Measurements from ENCODE around the gene FTSJ3. TPM values are rescaled to one million over a fixed set of nuclear protein-coding genes. Genes with fewer than 3 reads are reported as not detected.

FTSJ3 gene
- total and polyA plus RNA-seq, 10 of the 15 experiments (the other 5 are each of a cell fraction or from before 2014, with no cell fraction given) = 17.2 to 79.2 (median 50.4) TPM

- SMC1A ChIA-PET (ENCODE audit: uncharacterized antibody, unreplicated experiment) = interaction anchor here (1.0 to 1.4 kb wide), 3 partner anchors 19 to 91 kb away, joined by 3 read pairs; no protein-coding TSS in a partner anchor
- Histone ChIP-seq H3K4me2 (ENCODE audit: control insufficient read depth, insufficient read depth) (no peak overlapping the region), H4K20me1 (ENCODE audit: control insufficient read depth, insufficient read depth) (no peaks in the 10 kb centered on the region), H3K27me3 (replicated peaks in 1 of 2; ENCODE audit: control insufficient read depth in 2 of 2, insufficient read depth in 2 of 2, low read length in 1 of 2) (no peaks in the 10 kb centered on the region), H3K4me3 (no peak overlapping the region), H3K36me3 (ENCODE audit: control insufficient read depth in 2 of 2, insufficient read depth in 2 of 2, low read length in 1 of 2) (peaks cover 4 to 10% of the 10 kb centered on the region in 2 experiments), H3K27ac (ENCODE audit: control insufficient read depth, insufficient read depth) (no peak overlapping the region), H3K79me2 (ENCODE audit: control insufficient read depth, insufficient read depth, low read length) (peaks cover 43% of the 10 kb centered on the region), H3K9me3 (replicated peaks; ENCODE audit: control insufficient read depth, insufficient read depth, low read length) (no peaks in the 10 kb centered on the region), H3K9ac (ENCODE audit: control insufficient read depth, insufficient read depth, low read length) (no peak overlapping the region), H3K4me1 (ENCODE audit: control insufficient read depth, insufficient read depth, low read length) (peaks cover 8% of the 10 kb centered on the region; the same call in 1 of the 2 replicates), H2AFZ (ENCODE audit: control insufficient read depth, low read depth, low read length) (no peak overlapping the region)
- DNase-seq (ENCODE audit: low read depth, low spot score) (no peak), FAIRE-seq (no peak), ATAC-seq (no peak)
- in situ Hi-C loops (cut with MboI) = no loop called here
- intact Hi-C loops (cut with micrococcal nuclease; ENCODE audit: unreplicated experiment) = no loop called here
- no TSS peak for BruUV-seq (replicated peaks)
- RAD21 ChIA-PET (ENCODE audit: unreplicated experiment) = interaction anchor here (0.8 kb wide), 1 partner anchor 12 kb away, joined by 3 read pairs; no protein-coding TSS in a partner anchor
- WGBS (ENCODE audit: insufficient coverage, insufficient replicate concordance, low lambda C conversion rate, missing lambda C conversion rate) = 95% methylated on average over 1 of the region's 1 CpG
- POLR2A ChIA-PET = interaction anchor here (0.6 to 5.6 kb wide), 4 partner anchors 10 to 53 kb away, joined by 3 to 49 read pairs (median 4); partner anchors contain the start of genes CCDC47 and DDX42
- CTCF ChIA-PET = interaction anchor here (0.7 to 4.0 kb wide), 2 partner anchors 11 to 80 kb away, joined by 3 to 10 read pairs; no protein-coding TSS in a partner anchor
- TF ChIP-seq IKZF2 (IDR thresholded peaks at IDR 0.05) (no peak), SREBF2 (IDR thresholded peaks at IDR 0.05; ENCODE audit: low read length) (no peak), PRDM15 (CRISPR knock-in tag; IDR thresholded peaks at IDR 0.05) (no peak), SIN3A (IDR thresholded peaks at IDR 0.05; ENCODE audit: low read depth, low read length) (no peak), GATAD2B (conservative IDR thresholded peaks at IDR 0.05; ENCODE audit: low read depth) (no peak), IRF4 (IDR thresholded peaks at IDR 0.05; ENCODE audit: low read depth, low read length) (no peak), CHD2 (IDR thresholded peaks at IDR 0.05; ENCODE audit: borderline replicate concordance, low read depth, low read length) (no peak), POLR2A (IDR thresholded peaks at IDR 0.05; ENCODE audit: low read depth, low read length) (no peak), BHLHE40 (IDR thresholded peaks at IDR 0.05; ENCODE audit: borderline replicate concordance in 1 of 2, low read depth in 2 of 2, low read length in 1 of 2) (no peak), ZNF274 (IDR thresholded peaks at IDR 0.05; ENCODE audit: insufficient read depth, insufficient read length) (no peak), NBN (IDR thresholded peaks at IDR 0.05) (no peak), EZH2 (IDR thresholded peaks at IDR 0.05; ENCODE audit: borderline replicate concordance, control insufficient read depth, low read depth, low read length) (no peak), ATF7 (IDR thresholded peaks at IDR 0.05; ENCODE audit: low read depth) (no peak), SPI1 (IDR thresholded peaks at IDR 0.05; ENCODE audit: borderline replicate concordance, insufficient read depth, low read depth, low read length) (no peak)
- TF ChIP-seq, protein P1, sequence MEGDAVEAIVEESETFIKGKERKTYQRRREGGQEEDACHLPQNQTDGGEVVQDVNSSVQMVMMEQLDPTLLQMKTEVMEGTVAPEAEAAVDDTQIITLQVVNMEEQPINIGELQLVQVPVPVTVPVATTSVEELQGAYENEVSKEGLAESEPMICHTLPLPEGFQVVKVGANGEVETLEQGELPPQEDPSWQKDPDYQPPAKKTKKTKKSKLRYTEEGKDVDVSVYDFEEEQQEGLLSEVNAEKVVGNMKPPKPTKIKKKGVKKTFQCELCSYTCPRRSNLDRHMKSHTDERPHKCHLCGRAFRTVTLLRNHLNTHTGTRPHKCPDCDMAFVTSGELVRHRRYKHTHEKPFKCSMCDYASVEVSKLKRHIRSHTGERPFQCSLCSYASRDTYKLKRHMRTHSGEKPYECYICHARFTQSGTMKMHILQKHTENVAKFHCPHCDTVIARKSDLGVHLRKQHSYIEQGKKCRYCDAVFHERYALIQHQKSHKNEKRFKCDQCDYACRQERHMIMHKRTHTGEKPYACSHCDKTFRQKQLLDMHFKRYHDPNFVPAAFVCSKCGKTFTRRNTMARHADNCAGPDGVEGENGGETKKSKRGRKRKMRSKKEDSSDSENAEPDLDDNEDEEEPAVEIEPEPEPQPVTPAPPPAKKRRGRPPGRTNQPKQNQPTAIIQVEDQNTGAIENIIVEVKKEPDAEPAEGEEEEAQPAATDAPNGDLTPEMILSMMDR (IDR thresholded peaks at IDR 0.05 in 2 of 3, conservative IDR thresholded peaks at IDR 0.05 in 1 of 3; ENCODE audit: control insufficient read depth in 2 of 3, extremely low read depth in 1 of 3, insufficient read depth in 1 of 3, low read depth in 3 of 3, low read length in 3 of 3) = no peak
- TF ChIP-seq, protein P2, sequence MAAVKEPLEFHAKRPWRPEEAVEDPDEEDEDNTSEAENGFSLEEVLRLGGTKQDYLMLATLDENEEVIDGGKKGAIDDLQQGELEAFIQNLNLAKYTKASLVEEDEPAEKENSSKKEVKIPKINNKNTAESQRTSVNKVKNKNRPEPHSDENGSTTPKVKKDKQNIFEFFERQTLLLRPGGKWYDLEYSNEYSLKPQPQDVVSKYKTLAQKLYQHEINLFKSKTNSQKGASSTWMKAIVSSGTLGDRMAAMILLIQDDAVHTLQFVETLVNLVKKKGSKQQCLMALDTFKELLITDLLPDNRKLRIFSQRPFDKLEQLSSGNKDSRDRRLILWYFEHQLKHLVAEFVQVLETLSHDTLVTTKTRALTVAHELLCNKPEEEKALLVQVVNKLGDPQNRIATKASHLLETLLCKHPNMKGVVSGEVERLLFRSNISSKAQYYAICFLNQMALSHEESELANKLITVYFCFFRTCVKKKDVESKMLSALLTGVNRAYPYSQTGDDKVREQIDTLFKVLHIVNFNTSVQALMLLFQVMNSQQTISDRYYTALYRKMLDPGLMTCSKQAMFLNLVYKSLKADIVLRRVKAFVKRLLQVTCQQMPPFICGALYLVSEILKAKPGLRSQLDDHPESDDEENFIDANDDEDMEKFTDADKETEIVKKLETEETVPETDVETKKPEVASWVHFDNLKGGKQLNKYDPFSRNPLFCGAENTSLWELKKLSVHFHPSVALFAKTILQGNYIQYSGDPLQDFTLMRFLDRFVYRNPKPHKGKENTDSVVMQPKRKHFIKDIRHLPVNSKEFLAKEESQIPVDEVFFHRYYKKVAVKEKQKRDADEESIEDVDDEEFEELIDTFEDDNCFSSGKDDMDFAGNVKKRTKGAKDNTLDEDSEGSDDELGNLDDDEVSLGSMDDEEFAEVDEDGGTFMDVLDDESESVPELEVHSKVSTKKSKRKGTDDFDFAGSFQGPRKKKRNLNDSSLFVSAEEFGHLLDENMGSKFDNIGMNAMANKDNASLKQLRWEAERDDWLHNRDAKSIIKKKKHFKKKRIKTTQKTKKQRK (IDR thresholded peaks at IDR 0.05; ENCODE audit: low read depth, low read length) = no peak
Observed at GRCh38 chr17:63786117-63786516, 41.3 kb downstream of the FTSJ3 start.
